ENCODE measurements around the gene LRRN3.

The LRRN3 gene

GRCh38 chr7:111051832-111052231 is 39.1 kb upstream of the LRRN3 start:
- H3K27ac ChIP-seq: no peak overlapping the region

GRCh38 chr7:111053035-111053434 is 37.9 kb upstream of the LRRN3 start:
- Histone ChIP-seq H3K4me3 (no peak overlapping the region), H3K27ac (no peak overlapping the region), H3K9me3 (ENCODE audit: low read depth, low read length) (no peaks in the 10 kb centered on the region), H3K9ac (ENCODE audit: insufficient read length) (no peak overlapping the region), H3K36me3 (ENCODE audit: insufficient read depth, low read length) (no peaks in the 10 kb centered on the region)
- DNase-seq (ENCODE audit: low read depth, low spot score): no peak
- TF ChIP-seq EZH2 (IDR thresholded peaks at IDR 0.05) (no peak), POLR2AphosphoS5 (IDR thresholded peaks at IDR 0.05; ENCODE audit: borderline replicate concordance, low read depth, low read length) (no peak), FOXP2 (optimal IDR thresholded peaks at IDR 0.05; ENCODE audit: control extremely low read depth, extremely low read length, insufficient read depth) (no peak)

More at GRCh38 chr7:111051832-111052231, 39.1 kb upstream of the LRRN3 start:
- no peaks in the 10 kb centered on the region for H3K36me3 ChIP-seq (ENCODE audit: insufficient read depth, low read length)
- DNase-seq (ENCODE audit: low read depth, low spot score): no peak
- no peaks in the 10 kb centered on the region for H3K9me3 ChIP-seq (ENCODE audit: low read depth, low read length)
- TF ChIP-seq FOXP2 (optimal IDR thresholded peaks at IDR 0.05; ENCODE audit: control extremely low read depth, extremely low read length, insufficient read depth): no peak
- TF ChIP-seq EZH2 (IDR thresholded peaks at IDR 0.05): no peak
- no peak for TF ChIP-seq POLR2AphosphoS5 (IDR thresholded peaks at IDR 0.05; ENCODE audit: borderline replicate concordance, low read depth, low read length)
- H3K4me3 ChIP-seq: no peak overlapping the region
- no peak overlapping the region for H3K9ac ChIP-seq (ENCODE audit: insufficient read length)

- TF ChIP-seq FOXP2 (optimal IDR thresholded peaks at IDR 0.05; ENCODE audit: control extremely low read depth, extremely low read length, insufficient read depth) (no peak), POLR2AphosphoS5 (IDR thresholded peaks at IDR 0.05; ENCODE audit: borderline replicate concordance, low read depth, low read length) (no peak), EZH2 (IDR thresholded peaks at IDR 0.05) (no peak)
- H3K9ac ChIP-seq (ENCODE audit: insufficient read length): no peak overlapping the region
- H3K27ac ChIP-seq: no peak overlapping the region
- H3K4me3 ChIP-seq: no peak overlapping the region
- DNase-seq (ENCODE audit: low read depth, low spot score): no peak
- H3K36me3 ChIP-seq (ENCODE audit: insufficient read depth, low read length): no peaks in the 10 kb centered on the region
- H3K9me3 ChIP-seq (ENCODE audit: low read depth, low read length): no peaks in the 10 kb centered on the region
Measured at GRCh38 chr7:111056371-111056770, 34.6 kb upstream of the LRRN3 start.

- no peak overlapping the region for H3K27ac ChIP-seq
- H3K9ac ChIP-seq (ENCODE audit: insufficient read length): no peak overlapping the region
- H3K4me3 ChIP-seq: no peak overlapping the region
- no peak for DNase-seq (ENCODE audit: low read depth, low spot score)
- H3K9me3 ChIP-seq (ENCODE audit: low read depth, low read length): no peaks in the 10 kb centered on the region
- H3K36me3 ChIP-seq (ENCODE audit: insufficient read depth, low read length): no peaks in the 10 kb centered on the region
- TF ChIP-seq POLR2AphosphoS5 (IDR thresholded peaks at IDR 0.05; ENCODE audit: borderline replicate concordance, low read depth, low read length): no peak
- no peak for TF ChIP-seq FOXP2 (optimal IDR thresholded peaks at IDR 0.05; ENCODE audit: control extremely low read depth, extremely low read length, insufficient read depth)
- no peak for TF ChIP-seq EZH2 (IDR thresholded peaks at IDR 0.05)
Measured at GRCh38 chr7:111057066-111057465, 33.9 kb upstream of the LRRN3 start.

- Histone ChIP-seq H3K9me3 (ENCODE audit: low read depth, low read length) (no peaks in the 10 kb centered on the region), H3K9ac (ENCODE audit: insufficient read length) (no peak overlapping the region), H3K36me3 (ENCODE audit: insufficient read depth, low read length) (no peaks in the 10 kb centered on the region), H3K4me3 (no peak overlapping the region), H3K27ac (no peak overlapping the region)
- no peak for TF ChIP-seq EZH2 (IDR thresholded peaks at IDR 0.05)
- TF ChIP-seq FOXP2 (optimal IDR thresholded peaks at IDR 0.05; ENCODE audit: control extremely low read depth, extremely low read length, insufficient read depth): no peak
- no peak for TF ChIP-seq POLR2AphosphoS5 (IDR thresholded peaks at IDR 0.05; ENCODE audit: borderline replicate concordance, low read depth, low read length)
- DNase-seq (ENCODE audit: low read depth, low spot score): no peak
Measured at GRCh38 chr7:111059833-111060232, 31.1 kb upstream of the LRRN3 start.

GRCh38 chr7:111063166-111063565 is 27.8 kb upstream of the LRRN3 start:
- no peak overlapping the region for H3K4me3 ChIP-seq
- no peak overlapping the region for H3K27ac ChIP-seq
- H3K9ac ChIP-seq (ENCODE audit: insufficient read length): no peak overlapping the region
- no peak for DNase-seq (ENCODE audit: low read depth, low spot score)
- H3K9me3 ChIP-seq (ENCODE audit: low read depth, low read length): no peaks in the 10 kb centered on the region
- TF ChIP-seq EZH2 (IDR thresholded peaks at IDR 0.05) (no peak), POLR2AphosphoS5 (IDR thresholded peaks at IDR 0.05; ENCODE audit: borderline replicate concordance, low read depth, low read length) (no peak), FOXP2 (optimal IDR thresholded peaks at IDR 0.05; ENCODE audit: control extremely low read depth, extremely low read length, insufficient read depth) (no peak)
- H3K36me3 ChIP-seq (ENCODE audit: insufficient read depth, low read length): no peaks in the 10 kb centered on the region

GRCh38 chr7:111067251-111067650 is 23.7 kb upstream of the LRRN3 start:
- H3K9me3 ChIP-seq (ENCODE audit: low read depth, low read length): no peaks in the 10 kb centered on the region
- no peak overlapping the region for H3K27ac ChIP-seq
- TF ChIP-seq FOXP2 (optimal IDR thresholded peaks at IDR 0.05; ENCODE audit: control extremely low read depth, extremely low read length, insufficient read depth): no peak
- TF ChIP-seq POLR2AphosphoS5 (IDR thresholded peaks at IDR 0.05; ENCODE audit: borderline replicate concordance, low read depth, low read length): no peak
- TF ChIP-seq EZH2 (IDR thresholded peaks at IDR 0.05): no peak
- H3K4me3 ChIP-seq: no peak overlapping the region
- no peaks in the 10 kb centered on the region for H3K36me3 ChIP-seq (ENCODE audit: insufficient read depth, low read length)
- no peak overlapping the region for H3K9ac ChIP-seq (ENCODE audit: insufficient read length)
- no peak for DNase-seq (ENCODE audit: low read depth, low spot score)

GRCh38 chr7:111067682-111068081 is 23.2 kb upstream of the LRRN3 start:
- no peak overlapping the region for H3K9ac ChIP-seq (ENCODE audit: insufficient read length)

GRCh38 chr7:111068618-111069017 is 22.3 kb upstream of the LRRN3 start:
- no peak for DNase-seq (ENCODE audit: low read depth, low spot score)
- Histone ChIP-seq H3K9ac (ENCODE audit: insufficient read length) (no peak overlapping the region), H3K27ac (no peak overlapping the region), H3K36me3 (ENCODE audit: insufficient read depth, low read length) (no peaks in the 10 kb centered on the region), H3K9me3 (ENCODE audit: low read depth, low read length) (no peaks in the 10 kb centered on the region), H3K4me3 (no peak overlapping the region)
- TF ChIP-seq FOXP2 (optimal IDR thresholded peaks at IDR 0.05; ENCODE audit: control extremely low read depth, extremely low read length, insufficient read depth) (no peak), EZH2 (IDR thresholded peaks at IDR 0.05) (no peak), POLR2AphosphoS5 (IDR thresholded peaks at IDR 0.05; ENCODE audit: borderline replicate concordance, low read depth, low read length) (no peak)

More at GRCh38 chr7:111067682-111068081, 23.2 kb upstream of the LRRN3 start:
- no peak for DNase-seq (ENCODE audit: low read depth, low spot score)
- no peaks in the 10 kb centered on the region for H3K36me3 ChIP-seq (ENCODE audit: insufficient read depth, low read length)
- TF ChIP-seq FOXP2 (optimal IDR thresholded peaks at IDR 0.05; ENCODE audit: control extremely low read depth, extremely low read length, insufficient read depth) (no peak), EZH2 (IDR thresholded peaks at IDR 0.05) (no peak), POLR2AphosphoS5 (IDR thresholded peaks at IDR 0.05; ENCODE audit: borderline replicate concordance, low read depth, low read length) (no peak)
- H3K4me3 ChIP-seq: no peak overlapping the region
- H3K9me3 ChIP-seq (ENCODE audit: low read depth, low read length): no peaks in the 10 kb centered on the region
- no peak overlapping the region for H3K27ac ChIP-seq
